Anterior cingulate cortex (tissue), 58 donors: ENCODE measurements around the gene ELP4.

Experiments
- DNase-seq, 58 donors: peaks; one replicate each; lab custom pipeline; 2025; lab: John Stamatoyannopoulos, UW

ELP4 gene

DNA sequence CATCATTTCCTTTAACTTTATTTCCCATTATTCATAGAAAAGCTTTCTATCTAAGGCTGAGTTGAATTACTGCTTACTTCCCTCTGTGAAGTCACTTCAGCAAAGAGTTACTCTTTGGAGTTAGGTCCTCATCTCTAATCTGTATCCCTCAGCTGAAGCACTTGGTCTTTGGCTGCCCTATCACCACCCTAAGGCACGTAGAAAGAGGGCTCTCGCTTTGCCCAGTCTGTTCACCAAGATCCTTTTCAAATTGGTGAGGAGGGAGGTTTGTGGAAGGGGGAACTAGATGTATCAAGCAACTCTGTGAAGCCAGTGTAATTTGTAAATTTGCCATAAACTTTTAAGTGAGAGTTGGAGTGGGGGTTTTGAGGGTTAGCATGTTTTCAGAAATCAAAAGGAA, 258.1 kb downstream of the ELP4 start:
- DNase-seq: no peak

- peak in 17 of 58 donors; percentile 14 to 73 (median 38) for DNase-seq
Measured at GRCh38 chr11:31768749-31769640, 259.4 kb downstream of the ELP4 start.

DNA sequence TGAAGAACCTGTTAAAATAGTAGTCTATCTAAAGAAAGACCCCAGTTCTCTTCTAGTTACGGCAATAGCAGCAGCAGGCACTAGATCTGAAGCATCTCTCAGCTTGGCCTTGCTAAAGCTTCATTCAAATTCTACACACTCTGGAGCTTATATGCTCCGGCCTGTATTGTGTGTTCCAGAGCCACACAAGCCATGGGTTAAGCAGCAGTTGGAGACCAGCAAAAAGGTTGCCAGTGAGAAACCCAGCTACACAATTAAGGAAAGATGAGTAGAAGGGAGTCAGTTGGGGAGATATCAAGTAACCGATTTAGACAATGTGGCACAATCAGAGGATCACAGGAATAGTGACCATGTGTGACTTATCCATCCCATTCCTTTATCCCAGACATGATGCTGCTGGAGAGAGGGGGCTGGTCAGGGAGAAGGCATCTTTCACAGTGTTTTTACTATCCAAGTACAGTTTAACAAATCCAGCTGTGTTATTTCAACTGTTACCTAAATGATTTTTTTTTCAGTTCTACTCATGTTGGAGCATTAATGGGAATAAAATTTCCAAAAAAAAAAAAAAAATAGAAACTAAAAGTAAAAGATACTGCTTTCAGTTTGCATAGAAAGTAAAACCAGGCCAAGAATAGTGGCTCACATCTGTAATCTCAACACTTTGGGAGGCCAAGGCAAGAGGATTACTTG, 260.6 kb downstream of the ELP4 start:
- no peak for DNase-seq

- DNase-seq: no peak
Measured at GRCh38 chr11:31772412-31772811, 262.8 kb downstream of the ELP4 start.

- DNase-seq: no peak
Measured at GRCh38 chr11:31779374-31779791, 269.8 kb downstream of the ELP4 start.

GRCh38 chr11:31780078-31780477, 270.5 kb downstream of the ELP4 start:
- no peak for DNase-seq

DNA sequence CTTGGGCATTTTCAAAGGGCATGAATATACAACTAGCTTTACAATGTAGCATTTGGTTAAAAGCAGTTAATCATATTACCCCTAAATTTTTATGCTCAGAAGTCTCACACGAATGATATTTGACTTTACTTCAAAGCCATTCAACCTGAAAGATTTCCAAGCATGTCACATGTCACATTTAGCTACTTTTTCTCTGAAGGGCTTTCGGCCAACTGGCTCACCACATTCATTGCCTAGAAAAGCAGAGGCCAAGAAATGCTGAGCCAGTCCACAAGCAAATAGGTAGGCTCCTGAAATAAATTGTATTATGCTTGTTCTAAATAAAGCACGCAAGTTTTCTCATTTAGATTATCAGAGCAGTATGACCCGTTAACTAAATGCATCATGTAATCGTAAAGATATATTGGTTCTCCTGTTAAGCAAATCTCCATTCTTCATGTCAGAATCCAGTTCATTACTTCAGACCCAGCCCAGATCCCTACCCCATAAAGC, 271.0 kb downstream of the ELP4 start:
- DNase-seq: no peak

DNA sequence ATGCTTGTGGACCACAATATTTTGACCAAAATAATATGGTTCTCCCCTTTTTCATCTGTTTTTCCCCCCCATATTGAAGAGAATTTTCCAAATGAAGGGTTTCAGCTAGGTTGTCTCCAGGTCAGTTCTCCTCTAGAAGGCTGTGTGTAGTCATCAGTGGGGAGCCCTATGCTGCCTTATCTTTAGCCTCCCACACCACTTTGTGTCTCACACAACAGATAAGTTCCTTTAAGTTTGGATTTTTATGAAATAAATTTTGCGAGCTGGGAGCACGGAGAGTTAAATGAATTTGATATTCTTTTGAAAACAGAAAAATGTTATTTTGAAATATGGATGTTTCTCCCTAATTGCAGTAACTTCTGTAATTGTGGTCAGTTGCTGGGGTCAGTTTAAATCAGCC, 272.7 kb downstream of the ELP4 start:
- DNase-seq: no peak

- DNase-seq: no peak
Measured at GRCh38 chr11:31783252-31783651, 273.7 kb downstream of the ELP4 start.

DNA sequence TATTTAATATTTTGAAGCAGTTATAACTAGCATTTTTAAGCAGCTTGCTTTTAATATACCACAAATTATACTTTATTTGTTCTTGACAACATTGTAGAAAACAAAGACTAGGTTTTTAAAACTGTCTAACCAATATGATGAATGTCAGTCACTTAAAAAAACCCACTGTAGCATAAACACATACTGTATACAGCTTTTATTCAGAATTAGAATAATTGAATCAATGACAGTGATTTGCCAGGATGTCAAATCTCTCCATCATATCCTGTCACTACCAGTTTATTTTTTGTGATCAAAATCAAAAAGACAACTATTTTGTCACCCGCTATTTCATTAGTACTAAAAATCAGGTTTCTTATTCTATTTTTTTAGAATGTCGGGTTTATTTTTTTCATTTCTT, 275.0 kb downstream of the ELP4 start:
- no peak for DNase-seq

DNA sequence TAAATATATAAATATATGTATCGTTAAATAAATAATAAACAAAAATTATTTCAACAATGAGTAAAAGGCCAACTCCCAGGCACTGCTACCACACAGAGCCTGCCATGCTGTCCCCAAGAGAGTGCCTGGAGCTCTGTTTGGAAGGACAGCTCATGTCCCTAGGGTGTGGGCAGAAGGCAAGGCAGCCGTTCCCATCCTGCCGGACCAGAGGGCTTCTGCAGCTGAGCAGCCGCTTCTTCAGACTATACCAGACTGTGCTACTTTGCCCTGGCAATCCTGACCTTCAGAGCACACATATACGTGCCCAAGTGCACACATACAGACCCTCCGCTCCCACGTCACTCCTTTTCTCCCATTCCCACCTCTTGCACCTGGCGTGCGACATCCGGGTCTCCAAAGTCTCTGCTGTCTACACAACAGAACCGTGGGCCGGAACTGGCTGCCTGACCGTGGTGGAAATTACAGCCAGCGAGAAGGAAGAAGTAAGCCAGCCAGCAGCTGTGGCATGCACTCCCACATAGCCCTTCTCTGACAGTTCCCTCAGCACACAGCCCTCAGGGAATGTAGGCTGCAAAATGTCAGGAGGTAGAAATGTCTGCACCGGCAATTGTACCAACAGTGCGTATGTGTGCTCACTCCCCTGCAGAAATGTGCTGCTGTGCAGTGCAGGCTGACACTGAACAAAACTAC, 277.6 kb downstream of the ELP4 start:
- peak in 2 of 58 donors; percentile 23 to 41 for DNase-seq

DNA sequence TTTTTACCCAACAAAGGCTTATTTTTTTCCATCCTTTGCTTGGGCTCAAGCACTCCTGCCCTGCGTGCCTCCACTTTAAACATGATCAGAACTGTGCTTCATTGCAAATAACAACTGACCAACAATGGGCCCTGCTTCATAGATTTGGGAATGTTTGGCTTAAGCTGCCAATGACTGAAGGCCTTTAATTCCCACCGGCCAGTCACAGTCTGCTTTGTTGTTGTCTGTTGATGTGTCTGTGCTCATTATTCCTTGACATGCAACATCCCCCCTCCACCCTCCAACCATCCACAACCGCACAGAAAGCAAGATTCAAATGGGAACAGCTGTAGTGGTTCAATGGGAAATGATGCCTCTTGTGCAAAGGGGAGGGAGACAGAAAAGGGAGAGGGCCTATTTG, 278.5 kb downstream of the ELP4 start:
- no peak for DNase-seq

DNA sequence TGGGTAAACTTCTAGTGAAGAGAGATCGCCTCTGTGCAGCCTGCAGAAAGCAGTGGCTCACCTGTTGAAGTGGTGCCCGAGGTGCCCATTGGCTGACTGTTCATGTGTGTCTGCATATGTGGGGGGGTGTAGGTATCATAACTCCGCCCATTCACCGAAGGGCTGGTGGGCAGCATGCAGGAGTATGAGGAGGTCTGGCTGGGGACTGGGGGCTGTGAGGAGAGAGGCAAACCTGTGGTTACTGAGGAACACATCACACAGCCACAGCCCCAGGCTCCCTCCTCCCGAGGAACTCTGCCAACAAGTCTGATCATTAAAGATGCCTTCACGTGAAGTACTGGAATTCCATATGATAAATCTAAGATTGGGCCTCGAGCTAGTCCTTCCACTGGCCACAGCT, 281.1 kb downstream of the ELP4 start:
- no peak for DNase-seq

GRCh38 chr11:31792036-31792435, 282.5 kb downstream of the ELP4 start:
- peak in 1 of 58 donors; percentile 7 for DNase-seq

GRCh38 chr11:31792456-31792855, 282.9 kb downstream of the ELP4 start:
- DNase-seq: no peak

DNA sequence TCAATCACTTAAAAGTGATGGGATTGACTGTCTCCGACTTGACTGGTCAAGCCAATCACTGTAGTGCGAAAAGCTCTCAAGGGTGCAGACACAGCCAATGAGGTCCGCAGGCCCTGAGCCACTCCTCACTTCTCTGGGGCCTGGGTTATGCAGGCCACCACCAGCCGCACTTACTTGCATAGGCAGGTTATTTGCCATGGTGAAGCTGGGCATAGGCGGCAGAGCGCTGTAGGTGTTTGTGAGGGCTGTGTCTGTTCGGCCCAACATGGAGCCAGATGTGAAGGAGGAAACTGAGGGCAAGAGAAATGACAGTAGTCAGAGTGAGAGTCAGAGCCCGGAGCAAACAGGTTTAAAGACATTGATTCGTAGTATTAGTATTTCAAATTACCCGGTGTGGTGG, 283.7 kb downstream of the ELP4 start:
- no peak for DNase-seq

GRCh38 chr11:31794548-31794947, 285.0 kb downstream of the ELP4 start:
- no peak for DNase-seq

DNA sequence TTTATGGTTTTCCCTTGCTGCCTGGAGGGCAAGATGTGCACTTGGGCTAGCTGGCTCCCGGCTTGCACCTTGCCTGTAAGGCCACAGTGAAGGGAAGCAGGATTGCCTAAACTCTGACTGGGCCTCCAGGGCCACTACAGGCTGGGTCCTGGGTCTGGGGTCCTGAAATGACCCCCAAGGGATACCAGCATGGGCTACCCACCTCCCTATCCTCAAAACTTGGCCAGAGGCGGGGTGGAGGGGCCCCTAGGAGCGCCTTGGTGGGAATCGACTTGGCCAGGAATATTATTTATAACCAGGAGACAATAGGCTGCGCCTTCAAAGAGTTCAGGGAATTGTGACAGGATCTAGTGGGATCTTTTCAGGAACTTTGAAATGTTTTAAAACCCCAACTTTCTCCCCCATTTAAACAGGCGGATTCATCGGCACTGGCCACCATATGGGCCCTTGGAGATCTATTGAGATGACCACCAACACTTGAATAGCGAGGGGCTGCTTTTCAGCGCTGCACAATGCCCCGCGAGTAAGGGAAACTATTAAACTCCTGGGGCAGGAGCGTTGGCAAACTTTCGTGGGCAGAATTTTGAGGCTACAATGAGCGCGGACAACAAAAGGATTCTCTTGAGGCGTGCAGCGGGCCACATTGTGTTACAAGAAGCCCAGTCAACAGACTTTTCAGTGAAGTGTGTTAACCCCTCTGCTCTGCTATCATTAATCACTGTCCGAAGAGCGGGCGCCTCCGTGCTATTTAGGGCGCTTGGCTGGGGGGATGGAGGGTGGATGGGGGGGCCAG, 286.3 kb downstream of the ELP4 start:
- DNase-seq: no peak

- no peak for DNase-seq
Measured at GRCh38 chr11:31796499-31797189, 287.1 kb downstream of the ELP4 start.
